ENCODE results near the gene THOP1.

GRCh38 chr19:2743099-2743498 is 42.2 kb upstream of the THOP1 start:
- TF ChIP-seq CTCF (conservative IDR thresholded peaks at IDR 0.05) = no peak
- no peak for TF ChIP-seq EZH2 (IDR thresholded peaks at IDR 0.05; ENCODE audit: low read depth)

All from PC-9 (cell line).